Natural killer cell treated with Interleukin-12 subunit alpha and Interleukin-12 subunit beta and Interleukin-15 and Interleukin-18, amount 100 ng/mL, for 72 hours (primary cell): ENCODE data around the gene IGFBPL1. TPM values are rescaled to one million over a fixed set of nuclear protein-coding genes. Genes with fewer than 3 reads are reported as not detected.

Experiments
- ATAC-seq, 2 donors: fragments of 150-1000 bp; cut with Tn5 transposase in 1 of 2; sonication (Bioruptor Pico), chemical (Tn5 transposase) in 1 of 2; 2 replicates each; pipeline ENCODE4 v1.10.0; 2021
- DNase-seq: peaks from one replicate; pipeline ENCODE4 v3.0.0; 2022; ENCODE audit warnings: low spot score
- H3K27ac Mint-ChIP-seq, 2 donors: 1 replicate in 1 of 2; 2 replicates in 1 of 2; pipeline ENCODE4 v1.8.0; 2022; ENCODE audit warnings: mixed read lengths in 2 of 2, mild to moderate bottlenecking in 1 of 2, moderate library complexity in 1 of 2
- H3K27me3 Mint-ChIP-seq, 2 donors: 1 replicate in 1 of 2; 2 replicates in 1 of 2; pipeline ENCODE4 v1.8.0; 2022; ENCODE audit warnings: mixed read lengths in 2 of 2
- H3K36me3 Mint-ChIP-seq: one replicate; pipeline ENCODE4 v1.8.0; 2022; ENCODE audit warnings: mixed read lengths
- H3K4me1 Mint-ChIP-seq, 2 donors: 1 replicate in 1 of 2; 2 replicates in 1 of 2; pipeline ENCODE4 v1.8.0; 2022; ENCODE audit warnings: low read depth in 2 of 2, mixed read lengths in 2 of 2, mild to moderate bottlenecking in 1 of 2
- H3K4me3 Mint-ChIP-seq: one replicate; pipeline ENCODE4 v1.8.0; 2022; ENCODE audit warnings: mixed read lengths
- H3K9me3 Mint-ChIP-seq: 2 replicates; pipeline ENCODE4 v1.8.0; 2022; ENCODE audit warnings: mixed read lengths
- total RNA-seq, 2 donors: library from RNA; stranded (reverse); gene quantifications; one replicate each; pipeline ENCODE4 v1.2.3, GENCODE V29; 2022

The IGFBPL1 gene
- total RNA-seq, 2 donors from 2014 or later = not detected

DNA sequence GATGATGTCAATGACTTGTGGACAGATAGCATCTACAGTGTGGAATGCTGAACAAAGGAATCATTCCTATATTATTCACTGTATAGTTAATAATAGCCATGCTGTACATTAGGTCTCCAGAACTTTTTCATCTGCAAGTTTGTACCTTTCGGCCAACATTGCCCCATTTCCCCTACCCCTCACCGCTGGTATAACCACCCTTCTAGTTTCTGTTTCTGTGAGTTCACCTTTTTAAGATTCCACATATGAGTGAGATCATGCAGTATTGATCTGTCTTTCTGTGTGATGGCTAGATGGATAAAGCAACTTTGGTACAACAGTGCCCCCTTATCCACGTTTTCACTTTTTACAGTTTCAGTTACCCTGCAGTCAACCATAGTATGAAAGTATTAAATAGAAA is 50.6 kb downstream of the IGFBPL1 start:
- Mint-ChIP-seq H3K4me1 (no peaks in the 10 kb centered on the region), H3K27me3 (peaks cover 10 to 23% of the 10 kb centered on the region in 2 donors), H3K9me3 (no peaks in the 10 kb centered on the region), H3K4me3 (no peak overlapping the region), H3K27ac (no peak overlapping the region), H3K36me3 (no peaks in the 10 kb centered on the region)
- no peak for DNase-seq
- ATAC-seq = no peak

DNA sequence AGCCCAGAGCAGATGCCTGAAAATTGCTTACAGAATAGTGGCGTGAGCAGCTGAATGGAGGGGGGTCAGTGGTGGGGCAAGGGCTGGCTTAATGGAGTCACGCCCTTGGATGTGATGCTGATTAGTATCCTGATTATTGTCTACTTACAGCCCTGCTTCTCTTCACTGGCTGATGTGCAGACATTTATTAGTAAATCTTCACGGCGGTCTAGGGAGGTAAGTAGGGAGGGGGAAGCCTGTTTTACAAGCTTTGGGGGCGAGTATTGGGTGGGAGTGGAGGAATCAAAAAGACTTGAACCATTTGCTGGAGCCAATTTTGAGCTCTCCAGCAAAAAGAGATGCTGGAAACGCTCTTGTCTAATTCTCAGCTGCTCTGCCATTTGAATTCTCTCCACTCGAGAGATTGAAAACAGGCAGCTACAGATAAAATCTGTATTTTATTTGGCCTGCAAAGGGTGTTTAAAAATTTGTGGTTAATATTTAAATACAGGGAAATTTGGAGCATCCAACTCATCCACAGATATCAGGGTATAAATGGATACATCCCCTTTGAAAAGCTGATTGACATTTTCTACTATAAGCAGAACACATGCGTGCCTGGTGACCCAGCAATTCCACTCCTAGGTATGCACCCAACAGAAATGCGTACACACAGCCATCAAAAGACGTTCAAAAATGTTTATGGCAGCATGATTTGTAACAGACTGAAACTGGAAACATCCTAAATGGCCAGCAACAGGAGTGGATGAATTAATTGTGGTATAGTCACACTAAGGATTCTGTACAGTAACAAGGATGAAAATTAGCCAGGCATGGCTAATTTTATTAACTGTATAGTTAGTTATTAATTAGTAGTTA is 51.3 kb downstream of the IGFBPL1 start:
- no peaks in the 10 kb centered on the region for H3K4me1 Mint-ChIP-seq
- no peak for ATAC-seq
- no peak overlapping the region for H3K4me3 Mint-ChIP-seq
- DNase-seq = no peak
- H3K27me3 Mint-ChIP-seq = peaks cover 10 to 23% of the 10 kb centered on the region in 2 donors
- H3K9me3 Mint-ChIP-seq = no peaks in the 10 kb centered on the region
- H3K36me3 Mint-ChIP-seq = no peaks in the 10 kb centered on the region
- H3K27ac Mint-ChIP-seq = no peak overlapping the region

DNA sequence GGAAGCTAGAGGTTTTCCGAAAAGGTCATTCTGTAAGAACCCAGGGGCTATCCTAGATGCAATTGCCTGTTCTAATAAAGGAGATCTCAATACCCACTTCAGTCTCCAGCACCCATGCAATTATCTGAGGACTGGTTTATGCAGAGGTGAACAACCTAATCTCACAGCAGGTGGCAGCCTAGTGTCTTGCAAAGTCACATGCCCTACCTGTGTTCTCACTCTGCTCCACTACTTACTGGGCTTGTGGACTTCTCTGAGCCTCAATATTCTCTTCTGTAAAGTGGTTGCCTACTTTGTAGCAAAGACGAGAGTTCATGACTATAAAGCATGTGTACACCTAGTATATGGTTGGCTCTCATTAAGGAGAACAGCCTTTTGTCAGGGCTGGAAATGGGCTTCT is 52.8 kb downstream of the IGFBPL1 start:
- Mint-ChIP-seq H3K27me3 (peaks cover 10 to 23% of the 10 kb centered on the region in 2 donors), H3K36me3 (no peaks in the 10 kb centered on the region), H3K4me1 (no peaks in the 10 kb centered on the region), H3K4me3 (no peak overlapping the region), H3K9me3 (no peaks in the 10 kb centered on the region), H3K27ac (no peak overlapping the region)
- DNase-seq (no peak), ATAC-seq (no peak)

DNA sequence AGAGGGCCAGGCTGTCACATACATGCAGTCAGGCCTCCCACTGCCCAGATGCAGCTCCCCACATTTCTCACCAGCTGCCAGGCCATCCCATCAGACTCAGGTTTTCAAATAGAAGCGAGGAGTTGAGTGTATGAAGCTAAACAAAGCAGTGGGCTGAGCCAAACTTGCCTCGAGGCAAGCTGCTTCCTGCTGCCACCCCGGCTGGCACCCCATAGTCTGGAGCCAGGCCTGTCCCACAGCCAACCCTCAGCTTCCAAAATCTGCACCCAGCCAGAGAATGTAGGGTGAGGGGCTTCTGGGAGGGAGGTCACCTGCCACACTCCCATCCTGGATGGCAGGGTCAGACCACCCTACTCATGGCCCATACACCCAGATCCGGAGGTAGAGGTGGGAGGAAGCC is 54.1 kb downstream of the IGFBPL1 start:
- H3K36me3 Mint-ChIP-seq = no peaks in the 10 kb centered on the region
- H3K27me3 Mint-ChIP-seq = peaks cover 8 to 31% of the 10 kb centered on the region in 2 donors
- H3K4me1 Mint-ChIP-seq = no peaks in the 10 kb centered on the region
- ATAC-seq = no peak
- H3K27ac Mint-ChIP-seq = no peak overlapping the region
- no peak overlapping the region for H3K4me3 Mint-ChIP-seq
- H3K9me3 Mint-ChIP-seq = no peaks in the 10 kb centered on the region
- no peak for DNase-seq

DNA sequence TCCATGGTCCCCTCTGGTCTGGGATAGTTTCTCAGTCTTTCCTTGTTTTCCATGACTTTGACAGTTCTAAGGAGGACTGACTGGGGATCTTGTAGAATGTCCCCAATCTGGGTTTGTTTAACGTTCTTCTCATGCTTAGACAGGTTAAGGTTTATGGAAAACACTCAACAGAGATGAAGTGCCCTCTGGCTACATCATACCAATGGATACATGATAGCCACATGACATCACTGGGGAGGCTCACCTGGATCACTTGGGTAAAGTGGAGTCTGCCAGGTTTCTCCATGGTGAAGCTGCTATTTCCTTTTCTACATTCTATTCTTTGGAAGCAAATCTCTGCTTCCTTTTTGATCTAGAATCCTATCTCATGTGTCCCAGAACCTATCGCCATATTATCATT is 55.5 kb downstream of the IGFBPL1 start:
- DNase-seq (no peak), ATAC-seq (no peak)
- H3K36me3 Mint-ChIP-seq = no peaks in the 10 kb centered on the region
- H3K27ac Mint-ChIP-seq = no peak overlapping the region
- H3K27me3 Mint-ChIP-seq = peaks cover 8 to 24% of the 10 kb centered on the region in 2 donors
- H3K4me3 Mint-ChIP-seq = no peak overlapping the region
- H3K9me3 Mint-ChIP-seq = no peaks in the 10 kb centered on the region
- peaks cover 0 to 2% of the 10 kb centered on the region in 2 donors for H3K4me1 Mint-ChIP-seq

DNA sequence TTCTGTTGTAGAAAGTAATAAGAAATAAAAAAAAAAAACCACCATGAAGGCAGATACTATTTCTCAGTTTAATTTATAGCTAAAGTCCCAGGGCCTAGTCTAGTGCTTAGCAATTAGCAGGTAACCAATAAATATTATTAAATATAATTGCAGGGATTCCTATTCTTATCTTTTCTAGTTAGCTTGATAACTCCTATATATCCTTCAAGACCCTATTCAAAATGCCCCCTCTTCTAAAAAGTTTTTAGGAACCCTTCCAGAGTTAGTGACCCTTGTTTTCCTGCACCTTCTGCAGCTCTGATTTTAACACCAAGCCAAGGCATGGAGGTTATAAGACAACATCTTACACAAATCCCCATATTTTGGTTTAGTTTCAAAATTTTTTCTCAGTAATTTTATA is 56.4 kb downstream of the IGFBPL1 start:
- no peak for ATAC-seq
- Mint-ChIP-seq H3K27me3 (peaks cover 11 to 22% of the 10 kb centered on the region in 2 donors), H3K9me3 (no peaks in the 10 kb centered on the region), H3K27ac (no peak overlapping the region), H3K36me3 (no peaks in the 10 kb centered on the region), H3K4me1 (peaks cover 5 to 6% of the 10 kb centered on the region in 2 donors), H3K4me3 (no peak overlapping the region)
- DNase-seq = no peak

DNA sequence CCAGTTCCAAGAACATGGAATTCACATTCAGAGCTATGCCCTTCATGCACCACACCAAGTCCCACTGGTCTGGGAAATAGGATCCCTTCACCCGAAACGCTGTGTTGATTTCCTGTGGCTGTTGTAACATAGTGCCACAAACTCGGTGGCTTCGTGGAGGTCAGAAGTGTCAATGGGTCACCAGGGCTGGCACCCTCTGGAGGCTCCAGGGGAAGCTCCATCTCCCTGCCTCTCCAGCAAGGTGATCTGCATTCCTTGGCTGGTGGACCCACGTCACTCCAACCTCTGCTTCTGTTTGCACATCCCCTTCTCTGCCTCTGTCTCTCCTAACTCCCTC is 60.7 kb downstream of the IGFBPL1 start:
- no peaks in the 10 kb centered on the region for H3K36me3 Mint-ChIP-seq
- DNase-seq (no peak), ATAC-seq (no peak)
- H3K9me3 Mint-ChIP-seq = no peaks in the 10 kb centered on the region
- H3K4me3 Mint-ChIP-seq = no peak overlapping the region
- peaks cover 5 to 16% of the 10 kb centered on the region in 2 donors for H3K27me3 Mint-ChIP-seq
- no peak overlapping the region for H3K27ac Mint-ChIP-seq
- H3K4me1 Mint-ChIP-seq = peaks cover 7 to 9% of the 10 kb centered on the region in 2 donors

DNA sequence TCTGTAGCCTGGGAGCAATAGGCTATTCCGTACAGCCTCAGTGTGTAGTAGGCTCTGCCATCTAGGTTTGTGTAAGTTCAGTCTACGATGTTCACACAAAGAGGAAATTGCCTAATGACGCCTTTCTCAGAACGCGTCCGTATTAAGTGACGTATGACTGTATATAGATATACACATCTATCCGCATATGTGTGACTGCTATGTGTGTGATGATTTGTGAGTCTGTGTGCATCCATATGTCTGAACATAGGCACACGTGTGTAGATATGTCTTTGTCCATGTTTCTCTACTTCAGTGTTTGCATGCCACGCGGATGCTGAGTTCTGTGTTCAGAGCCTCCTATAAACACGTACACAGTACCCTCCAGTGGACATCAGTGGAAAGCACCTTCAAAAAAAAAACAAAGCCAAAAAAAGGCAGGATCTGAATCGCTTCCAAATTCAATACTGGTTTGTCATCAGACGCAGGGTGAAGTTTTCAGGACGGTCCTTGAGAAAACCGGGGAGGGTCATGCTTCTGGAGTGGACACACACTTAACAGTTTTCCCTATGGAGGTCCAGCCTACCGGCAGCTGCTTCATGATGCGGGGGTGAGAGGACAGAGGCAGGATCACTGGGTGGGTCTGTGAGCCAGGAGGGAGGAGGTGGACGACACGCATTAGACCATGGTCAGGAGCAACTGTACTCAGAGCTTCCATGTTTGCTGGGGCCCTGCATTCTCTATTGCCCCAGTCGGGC is 61.2 kb downstream of the IGFBPL1 start:
- peak overlapping the region in 1 of 2 donors; percentile 30 for H3K27ac Mint-ChIP-seq
- ATAC-seq (peak; percentile 71 to 81), DNase-seq (no peak)
- H3K27me3 Mint-ChIP-seq = peaks cover 5 to 16% of the 10 kb centered on the region in 2 donors
- no peaks in the 10 kb centered on the region for H3K9me3 Mint-ChIP-seq
- H3K36me3 Mint-ChIP-seq = no peaks in the 10 kb centered on the region
- peaks cover 7 to 9% of the 10 kb centered on the region in 2 donors for H3K4me1 Mint-ChIP-seq
- peak overlapping the region; percentile 69 for H3K4me3 Mint-ChIP-seq

DNA sequence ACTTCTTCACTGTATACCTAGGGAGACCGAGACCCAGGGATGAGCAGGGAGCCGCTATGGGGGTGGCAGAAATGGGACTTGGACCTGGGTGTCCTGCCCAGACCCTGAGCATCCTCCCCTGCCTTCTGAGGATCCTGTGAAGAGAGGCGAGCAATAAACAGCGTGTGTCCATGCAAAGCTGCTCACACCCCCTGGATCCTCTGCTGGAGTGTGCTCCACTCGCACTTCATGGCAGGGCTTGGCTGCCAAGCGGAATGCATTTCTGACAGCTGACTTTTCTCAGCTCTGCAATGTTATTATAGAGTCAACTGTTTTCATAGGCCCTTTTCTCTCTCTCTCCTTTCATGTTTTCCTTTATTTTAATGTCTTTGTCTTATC is 62.8 kb downstream of the IGFBPL1 start:
- no peaks in the 10 kb centered on the region for H3K36me3 Mint-ChIP-seq
- peaks cover 5 to 16% of the 10 kb centered on the region in 2 donors for H3K27me3 Mint-ChIP-seq
- H3K4me3 Mint-ChIP-seq = no peak overlapping the region
- ATAC-seq (no peak), DNase-seq (no peak)
- H3K27ac Mint-ChIP-seq = no peak overlapping the region
- peaks cover 7 to 9% of the 10 kb centered on the region in 2 donors for H3K4me1 Mint-ChIP-seq
- no peaks in the 10 kb centered on the region for H3K9me3 Mint-ChIP-seq

DNA sequence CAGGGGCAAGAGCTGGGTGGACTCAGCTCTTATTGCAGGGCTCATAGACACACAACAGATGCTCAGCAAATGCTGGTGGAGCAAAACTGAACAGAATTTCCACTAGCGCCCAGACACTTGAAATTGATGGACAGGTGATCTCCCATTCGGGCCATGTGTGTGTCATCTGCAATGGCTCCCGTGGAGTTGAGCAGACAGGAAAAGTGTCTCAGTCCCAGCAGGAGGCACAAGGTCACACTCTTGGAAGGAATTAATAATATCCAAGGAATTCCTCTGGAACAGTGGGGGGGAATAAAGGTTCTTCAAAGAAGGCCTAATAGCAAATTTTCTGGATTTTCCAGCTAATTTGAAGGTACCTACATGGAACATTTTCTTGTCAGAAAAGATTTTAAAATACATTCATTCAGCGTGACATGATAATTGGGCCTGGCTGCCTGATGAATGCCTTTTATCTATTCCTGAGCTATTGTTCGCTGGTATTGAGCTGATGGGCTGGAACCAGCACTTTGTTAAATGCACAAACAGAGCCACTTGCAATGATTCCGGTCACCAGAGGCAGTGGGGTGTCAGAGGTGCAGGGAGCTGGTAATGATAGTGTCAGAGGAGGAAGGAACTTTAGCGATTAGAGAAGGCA is 63.3 kb downstream of the IGFBPL1 start:
- ATAC-seq (no peak), DNase-seq (no peak)
- H3K4me1 Mint-ChIP-seq = peaks cover 7 to 9% of the 10 kb centered on the region in 2 donors
- no peaks in the 10 kb centered on the region for H3K9me3 Mint-ChIP-seq
- H3K27ac Mint-ChIP-seq = no peak overlapping the region
- no peaks in the 10 kb centered on the region for H3K36me3 Mint-ChIP-seq
- peaks cover 5 to 13% of the 10 kb centered on the region in 2 donors for H3K27me3 Mint-ChIP-seq
- H3K4me3 Mint-ChIP-seq = no peak overlapping the region

DNA sequence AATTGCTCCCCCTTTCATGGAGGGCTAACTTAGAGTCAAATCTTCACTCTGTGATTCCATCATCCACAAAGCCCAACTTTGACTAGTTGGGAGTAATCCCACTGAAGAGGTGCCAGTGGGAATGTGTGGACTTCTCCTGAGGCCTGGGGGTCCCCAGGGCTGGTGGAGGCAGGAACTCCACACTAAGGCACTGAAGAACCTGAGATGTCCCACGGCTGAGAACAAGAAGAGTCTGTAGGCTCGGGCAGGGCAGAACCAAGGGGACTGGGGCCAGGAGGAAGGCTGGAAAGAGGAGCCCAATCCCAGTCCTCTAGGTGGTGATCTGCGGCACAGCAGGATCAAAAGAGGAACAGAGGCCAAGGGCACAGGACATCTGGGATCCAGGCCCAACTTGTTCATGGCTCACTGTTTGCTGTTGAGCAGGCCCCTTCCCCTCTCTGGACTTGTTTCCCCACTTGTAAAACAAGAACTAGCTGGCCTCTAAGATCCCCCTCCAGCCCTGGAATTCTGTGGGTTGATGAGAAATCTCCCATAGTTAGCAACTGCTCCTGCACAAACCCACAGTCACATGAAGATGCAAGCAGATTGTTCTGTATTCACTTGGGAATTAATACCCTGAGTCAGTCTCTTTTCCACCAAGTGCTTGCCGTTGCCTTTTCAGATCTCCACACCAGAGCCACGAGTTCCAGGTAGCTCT is 64.4 kb downstream of the IGFBPL1 start:
- DNase-seq (no peak), ATAC-seq (no peak)
- H3K4me1 Mint-ChIP-seq = peaks cover 7 to 9% of the 10 kb centered on the region in 2 donors
- H3K4me3 Mint-ChIP-seq = no peak overlapping the region
- H3K9me3 Mint-ChIP-seq = no peaks in the 10 kb centered on the region
- peaks cover 3 to 5% of the 10 kb centered on the region in 2 donors for H3K27me3 Mint-ChIP-seq
- H3K27ac Mint-ChIP-seq = no peak overlapping the region
- H3K36me3 Mint-ChIP-seq = no peaks in the 10 kb centered on the region

DNA sequence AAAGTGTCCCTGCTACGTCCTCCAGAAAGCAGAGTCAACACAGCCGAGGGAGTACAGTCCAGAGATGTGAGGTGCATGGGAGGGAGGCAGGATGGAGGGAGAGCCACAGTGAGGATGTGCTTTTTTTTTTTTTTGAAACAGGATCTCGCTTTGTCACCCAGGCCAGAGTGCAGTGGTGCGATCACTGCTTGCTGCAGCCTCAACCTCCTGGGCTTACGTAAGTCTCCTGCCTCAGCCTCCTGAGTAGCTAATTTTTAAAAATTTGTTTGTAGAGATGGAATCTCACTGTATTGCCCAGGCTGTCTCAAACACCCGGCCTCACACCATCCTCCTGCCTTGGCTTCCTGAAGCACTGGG is 65.0 kb downstream of the IGFBPL1 start:
- no peaks in the 10 kb centered on the region for H3K9me3 Mint-ChIP-seq
- peaks cover 0 to 5% of the 10 kb centered on the region in 2 donors for H3K27me3 Mint-ChIP-seq
- peaks cover 7 to 9% of the 10 kb centered on the region in 2 donors for H3K4me1 Mint-ChIP-seq
- ATAC-seq = peak in 1 of 2 donors; percentile 21
- no peak overlapping the region for H3K4me3 Mint-ChIP-seq
- no peak for DNase-seq
- H3K36me3 Mint-ChIP-seq = no peaks in the 10 kb centered on the region
- H3K27ac Mint-ChIP-seq = no peak overlapping the region

DNA sequence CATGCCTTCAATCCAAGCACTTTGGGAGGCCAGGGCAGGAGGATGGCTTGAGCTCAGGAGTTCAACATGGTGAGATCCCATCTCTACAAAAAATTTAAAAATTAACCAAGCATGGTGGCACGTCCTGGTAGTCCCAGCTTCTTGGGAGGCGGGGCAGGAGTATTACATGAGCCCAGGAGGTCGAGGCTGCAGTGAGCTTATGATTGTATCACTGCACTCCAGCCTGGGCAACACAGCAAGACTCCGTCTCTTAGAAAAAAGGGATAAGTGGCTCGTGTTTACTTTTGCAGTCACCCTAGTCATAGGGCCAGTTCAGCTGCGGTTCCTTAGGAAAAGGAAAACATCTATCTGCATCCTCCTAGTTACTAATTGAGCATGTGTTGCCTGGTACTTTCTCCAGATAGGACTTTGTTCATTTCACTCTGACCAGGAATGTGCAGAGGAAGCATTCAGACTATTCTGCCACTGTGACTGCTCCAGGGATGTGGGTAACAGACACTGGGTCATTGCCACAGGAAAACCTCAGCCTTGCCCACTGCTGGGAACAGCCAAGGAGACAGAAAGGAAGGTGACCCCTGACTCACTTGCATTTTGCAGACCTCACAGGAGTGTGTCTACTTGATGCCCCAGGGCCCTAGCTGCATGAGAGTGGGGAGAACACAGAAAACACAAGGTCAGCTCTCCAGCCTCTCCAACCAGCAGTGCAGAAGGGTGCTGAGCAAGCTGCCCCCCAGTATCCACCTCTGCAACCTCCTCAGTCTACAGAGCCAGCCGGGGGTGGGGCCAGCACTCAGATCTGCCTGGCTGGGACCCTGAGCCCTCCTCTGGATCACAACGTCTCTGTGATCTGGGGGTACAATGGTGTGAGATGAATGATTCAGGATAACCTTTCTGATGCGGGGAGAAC is 65.6 kb downstream of the IGFBPL1 start:
- H3K9me3 Mint-ChIP-seq = no peaks in the 10 kb centered on the region
- ATAC-seq (peak in 1 of 2 donors; percentile 2), DNase-seq (no peak)
- peaks cover 0 to 2% of the 10 kb centered on the region in 2 donors for H3K27me3 Mint-ChIP-seq
- H3K4me1 Mint-ChIP-seq = peaks cover 6 to 7% of the 10 kb centered on the region in 2 donors
- no peak overlapping the region for H3K27ac Mint-ChIP-seq
- H3K4me3 Mint-ChIP-seq = no peak overlapping the region
- no peaks in the 10 kb centered on the region for H3K36me3 Mint-ChIP-seq
